ENCODE measurements around the gene HOXD3.

HOXD3 gene

DNA sequence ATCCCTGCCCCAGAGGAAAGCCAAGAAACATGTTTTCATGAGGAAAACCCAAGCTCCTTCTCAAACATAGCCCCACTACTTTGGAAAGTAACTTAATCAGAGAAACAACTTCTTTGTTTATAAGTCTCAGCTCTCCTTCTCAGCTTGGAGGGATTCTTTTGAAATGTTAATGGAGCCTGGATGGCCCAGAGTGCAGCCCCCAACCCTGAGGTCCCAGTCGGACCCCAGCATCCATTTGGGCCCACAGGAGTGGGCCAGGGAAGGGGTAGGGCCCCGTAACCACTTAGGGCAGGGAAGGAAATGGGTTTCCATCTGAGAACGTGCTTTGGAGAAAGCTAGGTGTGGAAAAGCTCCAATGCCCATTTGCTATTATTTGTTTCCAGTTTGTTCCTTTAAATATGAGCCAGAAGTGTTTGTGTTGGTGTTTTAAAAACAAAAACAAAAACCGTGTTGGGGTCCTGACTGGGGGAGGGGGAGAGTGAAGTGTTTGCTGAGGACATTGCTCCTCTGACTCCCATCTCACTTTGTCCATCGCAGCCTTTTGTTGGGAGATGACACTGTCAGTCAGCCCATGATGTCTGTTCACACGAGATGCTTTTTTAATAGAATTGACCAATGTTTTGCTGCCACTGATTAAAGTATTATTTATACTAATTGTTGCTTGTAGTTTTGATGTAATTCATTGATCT, 1.6 kb upstream of the HOXD3 start:
- TF ChIP-seq, protein P1, sequence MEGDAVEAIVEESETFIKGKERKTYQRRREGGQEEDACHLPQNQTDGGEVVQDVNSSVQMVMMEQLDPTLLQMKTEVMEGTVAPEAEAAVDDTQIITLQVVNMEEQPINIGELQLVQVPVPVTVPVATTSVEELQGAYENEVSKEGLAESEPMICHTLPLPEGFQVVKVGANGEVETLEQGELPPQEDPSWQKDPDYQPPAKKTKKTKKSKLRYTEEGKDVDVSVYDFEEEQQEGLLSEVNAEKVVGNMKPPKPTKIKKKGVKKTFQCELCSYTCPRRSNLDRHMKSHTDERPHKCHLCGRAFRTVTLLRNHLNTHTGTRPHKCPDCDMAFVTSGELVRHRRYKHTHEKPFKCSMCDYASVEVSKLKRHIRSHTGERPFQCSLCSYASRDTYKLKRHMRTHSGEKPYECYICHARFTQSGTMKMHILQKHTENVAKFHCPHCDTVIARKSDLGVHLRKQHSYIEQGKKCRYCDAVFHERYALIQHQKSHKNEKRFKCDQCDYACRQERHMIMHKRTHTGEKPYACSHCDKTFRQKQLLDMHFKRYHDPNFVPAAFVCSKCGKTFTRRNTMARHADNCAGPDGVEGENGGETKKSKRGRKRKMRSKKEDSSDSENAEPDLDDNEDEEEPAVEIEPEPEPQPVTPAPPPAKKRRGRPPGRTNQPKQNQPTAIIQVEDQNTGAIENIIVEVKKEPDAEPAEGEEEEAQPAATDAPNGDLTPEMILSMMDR (IDR thresholded peaks at IDR 0.05; ENCODE audit: borderline replicate concordance, control extremely low read depth, extremely low read depth, insufficient read depth, missing control alignments) = no peak
- in situ Hi-C loops (cut with MboI; ENCODE audit: low sequenced_read_pairs, unreplicated experiment) = no loop called here
- DNase-seq (ENCODE audit: low spot score) = no peak

DNA sequence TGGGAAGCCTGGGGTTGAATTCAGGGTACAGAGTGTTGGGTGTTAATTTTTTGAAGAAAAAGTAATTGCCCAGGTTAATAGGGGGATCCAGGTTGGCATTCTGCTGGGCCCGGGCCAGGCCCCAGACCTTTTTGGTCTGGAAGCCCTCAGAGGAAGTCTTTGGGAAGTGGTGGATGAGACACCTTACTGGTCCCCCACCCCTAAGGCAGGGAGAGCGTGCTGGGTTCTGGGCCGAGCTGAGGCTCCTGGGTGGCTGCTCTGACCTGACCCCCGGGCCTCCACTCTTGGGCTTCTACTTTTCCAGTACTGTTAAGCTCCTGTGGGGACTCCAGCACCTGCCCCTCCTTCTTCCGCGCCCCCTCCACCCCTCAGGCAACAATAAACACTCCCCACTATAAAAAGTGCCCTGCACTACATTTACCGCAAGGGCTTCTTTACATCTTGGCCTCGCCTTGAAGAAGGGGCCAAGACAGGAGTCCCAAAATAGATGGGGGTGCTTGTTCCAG, 753 bp upstream of the HOXD3 start:
- in situ Hi-C loops (cut with MboI; ENCODE audit: low sequenced_read_pairs, unreplicated experiment) = no loop called here
- TF ChIP-seq, protein P1 (IDR thresholded peaks at IDR 0.05; ENCODE audit: borderline replicate concordance, control extremely low read depth, extremely low read depth, insufficient read depth, missing control alignments) = no peak
- no peak for DNase-seq (ENCODE audit: low spot score)

DNA sequence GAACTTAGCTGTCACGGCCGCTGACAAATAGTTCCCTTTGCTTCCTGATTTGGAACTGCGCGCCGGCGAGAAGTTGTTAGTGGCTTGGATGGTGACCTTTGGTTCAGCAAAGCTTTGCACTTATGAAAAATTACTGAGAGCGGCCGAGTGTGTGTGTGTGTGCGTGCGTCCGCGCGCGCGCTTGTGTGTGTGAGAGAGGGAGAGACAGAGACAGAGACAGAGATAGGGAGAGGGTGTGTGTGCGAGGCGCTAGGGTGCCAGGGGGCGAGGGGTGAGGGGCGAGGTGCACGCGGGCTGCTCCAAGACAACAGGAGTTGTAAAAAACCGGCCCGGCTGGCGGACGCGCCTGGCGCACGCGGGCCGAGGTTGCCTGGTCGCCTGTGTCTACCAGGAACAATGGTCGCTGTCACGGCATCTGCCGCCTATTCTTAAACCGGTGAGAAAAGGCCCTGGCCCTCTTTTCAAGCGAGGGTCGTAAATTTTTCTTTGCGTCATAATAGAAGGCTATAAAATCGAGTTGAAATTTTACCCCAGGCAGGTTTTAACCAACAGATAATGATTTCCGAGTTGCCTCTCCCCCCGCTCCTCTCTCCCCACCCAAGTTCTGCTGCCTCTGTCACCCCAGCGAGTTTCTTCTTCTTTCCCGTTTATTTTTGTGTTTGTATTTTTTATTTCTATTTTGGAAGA, 535 bp downstream of the HOXD3 start:
- TF ChIP-seq, protein P1 (IDR thresholded peaks at IDR 0.05; ENCODE audit: borderline replicate concordance, control extremely low read depth, extremely low read depth, insufficient read depth, missing control alignments) = no peak
- DNase-seq (ENCODE audit: low spot score) = no peak
- in situ Hi-C loops (cut with MboI; ENCODE audit: low sequenced_read_pairs, unreplicated experiment) = no loop called here

DNA sequence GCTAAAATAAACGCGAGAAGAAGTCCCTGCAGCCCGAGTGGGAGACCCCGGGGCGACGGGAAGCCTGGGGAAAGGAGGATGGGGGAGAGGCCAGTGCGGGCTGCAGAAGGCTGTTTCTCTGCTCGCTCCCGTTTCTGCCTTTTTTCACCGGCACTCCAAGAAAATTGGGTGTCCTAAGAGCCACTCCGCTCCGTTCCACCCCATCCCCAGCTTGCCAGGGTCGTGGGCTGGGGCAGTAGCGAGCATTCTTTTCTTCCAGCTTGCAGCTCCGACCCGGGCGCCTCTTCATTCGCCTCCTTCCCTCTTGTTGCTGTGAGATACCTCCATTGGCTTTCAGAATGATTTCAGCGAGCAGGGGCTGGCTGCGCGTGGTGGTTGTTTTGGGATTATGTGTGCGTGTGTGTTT, 1.1 kb downstream of the HOXD3 start:
- no peak for DNase-seq (ENCODE audit: low spot score)
- in situ Hi-C loops (cut with MboI; ENCODE audit: low sequenced_read_pairs, unreplicated experiment) = no loop called here
- TF ChIP-seq, protein P1 (IDR thresholded peaks at IDR 0.05; ENCODE audit: borderline replicate concordance, control extremely low read depth, extremely low read depth, insufficient read depth, missing control alignments) = no peak

DNA sequence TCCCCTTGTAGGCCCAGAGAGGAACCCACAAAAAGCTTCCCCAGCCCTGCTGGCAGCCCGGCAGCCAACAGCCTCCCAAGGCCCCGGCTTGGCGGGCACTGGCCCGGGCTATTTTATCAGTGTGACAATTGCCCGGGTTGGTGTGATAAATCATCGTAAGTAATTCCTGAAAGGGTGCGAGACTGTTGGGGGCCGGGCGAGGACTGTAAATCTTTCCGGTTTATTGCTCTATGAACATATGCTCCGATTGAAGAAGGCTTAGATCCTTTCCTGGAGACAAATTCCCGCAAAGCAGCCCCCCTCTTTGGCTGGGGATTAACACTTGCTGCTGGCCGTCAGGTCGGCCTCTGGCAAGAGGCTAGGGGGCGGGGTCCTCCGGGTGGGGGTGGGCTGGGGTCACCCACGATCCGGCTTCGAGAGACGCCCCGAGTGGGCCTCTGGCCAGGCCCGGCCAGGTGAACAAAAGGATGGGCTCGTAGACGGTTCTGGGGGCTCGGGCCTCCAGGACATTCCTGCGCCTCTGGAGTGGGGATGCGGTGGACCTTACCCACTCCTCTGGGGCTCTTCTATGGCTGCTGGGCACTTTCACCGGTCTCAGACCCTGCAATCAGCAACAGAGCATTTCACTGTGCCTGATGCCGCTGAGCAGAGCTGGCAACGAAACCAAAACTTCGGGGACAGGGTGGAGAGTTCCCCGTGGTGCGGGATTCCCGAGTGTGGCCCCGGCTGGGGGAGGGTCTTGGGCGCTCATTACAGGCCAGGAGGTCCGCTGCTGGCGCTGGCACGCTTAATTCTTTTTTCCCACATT, 2.0 kb downstream of the HOXD3 start:
- DNase-seq (ENCODE audit: low spot score) = no peak
- in situ Hi-C loops (cut with MboI; ENCODE audit: low sequenced_read_pairs, unreplicated experiment) = no loop called here
- TF ChIP-seq, protein P1 (IDR thresholded peaks at IDR 0.05; ENCODE audit: borderline replicate concordance, control extremely low read depth, extremely low read depth, insufficient read depth, missing control alignments) = no peak

DNA sequence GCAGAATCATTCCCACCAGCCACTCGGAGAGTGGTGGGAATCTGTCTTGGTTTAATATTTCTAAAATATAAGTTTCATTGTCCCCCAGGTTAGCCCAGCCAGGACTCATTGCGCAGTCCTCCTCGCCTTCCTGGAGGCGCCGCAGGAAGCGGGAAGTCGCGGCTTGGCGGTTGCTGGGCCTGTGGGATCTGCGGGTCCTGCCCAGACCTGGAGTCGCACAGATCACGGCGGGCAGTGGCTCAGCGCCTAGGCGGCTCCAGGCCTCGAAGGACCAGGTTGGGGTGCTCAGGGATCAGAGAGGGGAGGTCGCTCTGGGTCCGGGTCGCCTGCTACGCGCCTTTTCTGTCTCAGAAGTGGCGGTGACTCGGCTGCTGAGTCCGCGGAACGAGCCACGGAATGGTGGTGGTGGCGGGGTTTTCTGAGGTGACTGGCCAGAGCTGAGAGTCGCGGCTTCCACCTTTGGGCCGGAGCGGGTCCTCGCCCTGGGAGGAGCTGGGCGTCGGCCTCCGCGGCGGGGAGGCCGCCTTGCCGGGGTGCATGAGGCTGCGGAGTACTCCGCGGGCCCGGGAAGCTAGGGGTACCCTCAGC, 2.6 kb downstream of the HOXD3 start:
- TF ChIP-seq, protein P1 (IDR thresholded peaks at IDR 0.05; ENCODE audit: borderline replicate concordance, control extremely low read depth, extremely low read depth, insufficient read depth, missing control alignments) = no peak
- in situ Hi-C loops (cut with MboI; ENCODE audit: low sequenced_read_pairs, unreplicated experiment) = no loop called here
- no peak for DNase-seq (ENCODE audit: low spot score)
